ENCODE data around the gene STRA6.

Gene STRA6

DNA sequence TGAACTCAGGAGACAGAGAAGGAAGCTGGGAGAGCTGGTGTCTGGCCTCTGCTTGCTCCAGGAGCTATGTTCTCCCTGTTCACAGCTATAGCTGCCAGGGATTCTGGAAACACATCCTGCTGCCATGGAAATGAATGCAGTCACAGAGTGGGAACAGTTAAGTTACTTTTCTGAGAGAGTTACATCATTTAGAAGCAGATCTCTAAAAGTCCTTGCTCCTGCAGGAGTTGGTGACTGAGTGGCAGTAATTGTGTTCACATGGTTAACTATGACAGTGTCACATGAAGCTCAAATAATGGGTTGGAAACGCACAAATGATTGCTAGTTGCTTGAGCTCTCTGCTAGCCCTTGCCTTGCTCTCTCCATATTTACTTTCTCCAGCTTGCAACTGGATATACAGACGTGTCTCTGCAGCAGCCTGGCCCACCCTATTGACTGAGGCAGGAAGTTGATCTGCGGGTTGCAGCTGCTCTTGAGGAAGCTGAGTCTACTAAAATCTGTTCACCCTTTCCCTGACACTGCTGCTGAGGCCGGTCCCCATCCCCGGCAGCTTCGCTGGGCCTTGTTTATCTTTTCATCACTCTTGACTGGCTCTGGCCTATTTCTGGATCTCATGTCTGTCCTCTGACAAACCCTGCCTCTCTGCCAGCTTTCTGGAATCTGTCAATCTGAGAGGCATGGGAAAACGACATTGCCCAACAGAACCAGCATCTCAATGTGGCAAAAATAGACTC is 45.7 kb downstream of the STRA6 start:
- H3K27ac ChIP-seq (ENCODE audit: low read depth, low read length) = no peak overlapping the region

DNA sequence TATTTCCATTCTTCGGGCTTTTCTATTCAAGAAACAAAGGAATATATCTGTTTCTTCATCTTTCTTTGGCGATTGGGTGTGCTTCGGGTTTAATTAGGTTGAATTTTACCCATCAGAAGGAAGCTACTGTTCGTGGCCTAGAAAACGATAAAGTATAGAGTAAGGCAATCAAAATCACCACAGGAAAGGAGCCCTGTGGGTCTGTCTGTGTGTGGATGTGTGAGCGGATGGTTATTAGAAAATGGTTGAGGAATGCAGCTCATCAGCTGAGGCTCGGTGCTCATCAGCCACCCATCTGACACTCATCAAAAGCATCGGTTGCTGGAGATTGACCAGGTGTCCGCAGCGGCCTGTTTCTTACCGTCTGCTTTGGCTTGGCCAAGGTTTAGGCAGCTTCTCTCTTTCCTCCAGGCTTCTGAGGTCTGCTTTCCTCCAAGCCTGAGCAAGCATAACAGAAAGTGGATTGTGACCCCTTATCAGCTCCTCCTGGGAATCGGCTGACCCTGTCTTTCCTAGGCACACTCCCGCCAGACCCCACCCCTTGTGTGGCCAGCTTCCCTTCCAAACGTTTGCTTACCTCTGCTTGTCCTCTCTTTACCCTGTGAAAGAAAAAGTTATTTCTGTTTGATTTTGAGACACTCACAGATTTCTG is 46.7 kb downstream of the STRA6 start:
- H3K4me1 ChIP-seq (ENCODE audit: control insufficient read depth, insufficient read depth, low read length) = peaks cover 5% of the 10 kb centered on the region; the same call in 1 of the 2 replicates
- H3K4me3 ChIP-seq (ENCODE audit: low read depth, low read length) = no peak overlapping the region
- H3K27ac ChIP-seq (ENCODE audit: low read depth, low read length) = no peak overlapping the region
- H3K27me3 ChIP-seq (ENCODE audit: control insufficient read depth, insufficient read depth, low read length) = no peaks in the 10 kb centered on the region
- no peaks in the 10 kb centered on the region for H3K36me3 ChIP-seq (ENCODE audit: control insufficient read depth, insufficient read depth, low read length)
- no peaks in the 10 kb centered on the region for H3K9me3 ChIP-seq (ENCODE audit: control insufficient read depth, insufficient read depth, low read depth, low read length)
- H3K9ac ChIP-seq (ENCODE audit: low read length) = no peak overlapping the region

More for the DNA sequence above, 45.7 kb downstream of the STRA6 start:
- Histone ChIP-seq H3K4me1 (ENCODE audit: control insufficient read depth, insufficient read depth, low read length) (peaks cover 5% of the 10 kb centered on the region; the same call in 1 of the 2 replicates), H3K27me3 (ENCODE audit: control insufficient read depth, insufficient read depth, low read length) (no peaks in the 10 kb centered on the region), H3K9ac (ENCODE audit: low read length) (no peak overlapping the region), H3K4me3 (ENCODE audit: low read depth, low read length) (no peak overlapping the region), H3K36me3 (ENCODE audit: control insufficient read depth, insufficient read depth, low read length) (no peaks in the 10 kb centered on the region), H3K9me3 (ENCODE audit: control insufficient read depth, insufficient read depth, low read depth, low read length) (no peaks in the 10 kb centered on the region)

DNA sequence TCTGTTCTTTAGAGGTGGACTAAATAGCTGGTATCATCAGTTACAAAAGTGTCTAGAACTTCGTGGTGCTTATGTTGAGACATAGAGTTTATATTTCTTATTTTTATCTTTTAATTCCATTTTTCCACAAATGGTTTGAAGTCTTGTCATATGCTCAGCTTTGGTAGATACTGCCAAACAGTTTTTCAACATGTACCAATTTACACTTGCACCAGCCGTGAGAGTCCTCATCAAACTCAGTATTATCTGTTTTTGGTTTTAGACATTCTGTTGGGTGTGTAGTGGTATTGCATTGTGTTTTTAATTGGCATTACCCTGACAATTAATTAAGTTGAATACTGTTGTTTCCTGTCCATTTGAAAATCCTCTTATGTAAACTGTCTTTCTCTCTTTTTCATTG is 55.5 kb downstream of the STRA6 start:
- Histone ChIP-seq H3K9me3 (ENCODE audit: control insufficient read depth, insufficient read depth, low read depth, low read length) (0 out of 2 replicates have a peak, but pooled peaks cover 3% of the 10 kb centered on the region), H3K9ac (ENCODE audit: low read length) (no peak overlapping the region), H3K27ac (ENCODE audit: low read depth, low read length) (no peak overlapping the region), H3K27me3 (ENCODE audit: control insufficient read depth, insufficient read depth, low read length) (no peaks in the 10 kb centered on the region), H3K36me3 (ENCODE audit: control insufficient read depth, insufficient read depth, low read length) (no peaks in the 10 kb centered on the region), H3K4me3 (ENCODE audit: low read depth, low read length) (no peak overlapping the region), H3K4me1 (ENCODE audit: control insufficient read depth, insufficient read depth, low read length) (peaks cover 4% of the 10 kb centered on the region; the same call in 1 of the 2 replicates)

DNA sequence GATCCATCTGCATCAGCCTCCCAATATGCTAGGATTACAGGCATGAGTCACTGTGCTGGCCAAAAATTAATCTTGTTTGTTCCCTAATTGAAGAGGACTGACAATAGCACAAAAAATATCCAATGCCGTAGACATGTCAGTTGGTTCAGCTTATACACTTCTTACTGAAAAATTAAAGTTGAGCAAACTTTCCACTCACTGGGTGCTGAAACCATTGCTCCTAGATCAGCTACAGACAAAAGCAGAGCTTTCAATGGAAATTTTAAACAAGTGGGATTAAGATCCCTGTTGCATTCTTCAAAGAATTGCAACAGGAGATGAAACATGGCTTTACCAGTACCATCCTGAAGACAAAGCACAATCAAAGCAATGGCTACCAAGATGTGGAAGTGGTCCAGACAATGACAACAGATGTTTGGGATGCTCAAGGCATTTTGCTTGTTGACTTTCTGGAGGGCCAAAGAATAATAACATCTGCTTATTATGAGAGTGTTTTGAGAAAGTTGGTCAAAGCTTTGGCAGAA is 56.2 kb downstream of the STRA6 start:
- Histone ChIP-seq H3K9me3 (ENCODE audit: control insufficient read depth, insufficient read depth, low read depth, low read length) (0 out of 2 replicates have a peak, but pooled peaks cover 3% of the 10 kb centered on the region), H3K9ac (ENCODE audit: low read length) (no peak overlapping the region), H3K27me3 (ENCODE audit: control insufficient read depth, insufficient read depth, low read length) (no peaks in the 10 kb centered on the region), H3K4me1 (ENCODE audit: control insufficient read depth, insufficient read depth, low read length) (peaks cover 4% of the 10 kb centered on the region; the same call in 1 of the 2 replicates), H3K4me3 (ENCODE audit: low read depth, low read length) (no peak overlapping the region), H3K27ac (ENCODE audit: low read depth, low read length) (no peak overlapping the region), H3K36me3 (ENCODE audit: control insufficient read depth, insufficient read depth, low read length) (no peaks in the 10 kb centered on the region)

DNA sequence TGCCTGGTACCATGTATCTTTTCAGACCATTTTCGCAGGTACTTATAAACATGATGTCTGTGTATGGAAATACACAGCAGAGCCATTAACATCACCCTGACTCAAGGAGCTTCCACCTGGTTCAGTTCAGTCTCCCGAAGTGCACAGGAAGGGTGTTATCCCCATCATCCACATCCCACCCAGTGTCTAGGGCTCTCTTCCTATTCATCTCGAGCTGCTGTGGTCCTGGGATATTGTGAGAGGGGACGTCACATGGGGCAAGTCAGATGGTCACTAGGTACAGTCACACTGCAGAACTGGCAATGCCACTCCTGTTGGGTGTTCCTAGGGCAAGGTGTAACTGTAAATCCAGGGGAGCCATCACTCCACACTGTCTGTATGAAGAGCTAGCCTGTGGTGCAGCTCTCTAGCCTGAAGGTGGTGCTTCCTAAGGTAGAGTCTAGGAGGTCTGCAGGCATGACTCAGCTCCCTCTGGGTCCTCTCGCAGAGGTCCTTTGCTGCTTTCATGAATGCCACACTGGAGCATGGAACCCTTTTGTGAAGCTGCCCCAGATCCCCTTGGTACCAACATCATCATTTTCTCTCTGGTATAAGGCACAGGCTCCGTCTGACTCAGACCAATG is 58.3 kb downstream of the STRA6 start:
- 0 out of 2 replicates have a peak, but pooled peaks cover 3% of the 10 kb centered on the region for H3K9me3 ChIP-seq (ENCODE audit: control insufficient read depth, insufficient read depth, low read depth, low read length)
- no peak overlapping the region for H3K9ac ChIP-seq (ENCODE audit: low read length)
- no peaks in the 10 kb centered on the region; the same call in 1 of the 2 replicates for H3K27me3 ChIP-seq (ENCODE audit: control insufficient read depth, insufficient read depth, low read length)
- peaks cover 17% of the 10 kb centered on the region for H3K4me1 ChIP-seq (ENCODE audit: control insufficient read depth, insufficient read depth, low read length)
- no peak overlapping the region for H3K27ac ChIP-seq (ENCODE audit: low read depth, low read length)
- H3K36me3 ChIP-seq (ENCODE audit: control insufficient read depth, insufficient read depth, low read length) = no peaks in the 10 kb centered on the region
- no peak overlapping the region for H3K4me3 ChIP-seq (ENCODE audit: low read depth, low read length)

DNA sequence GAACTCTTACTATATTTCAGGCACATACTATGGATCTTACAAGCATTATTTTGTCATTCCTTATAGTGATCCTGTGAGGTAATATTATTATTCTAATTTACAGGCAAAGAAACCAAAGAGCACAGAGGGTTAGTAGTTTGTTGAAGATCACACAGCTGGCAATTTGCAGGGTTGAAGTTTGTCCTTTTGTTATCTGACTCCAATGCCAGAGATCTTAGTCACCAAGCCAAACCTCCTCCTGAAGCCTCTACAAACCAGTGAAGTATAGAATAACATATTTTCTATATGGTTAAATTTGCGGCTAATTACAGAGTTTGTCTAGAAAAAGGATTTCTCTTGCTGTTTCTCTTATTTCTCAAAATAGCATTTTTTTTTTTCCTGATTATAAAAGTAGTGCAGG is 61.0 kb downstream of the STRA6 start:
- Histone ChIP-seq H3K4me1 (ENCODE audit: control insufficient read depth, insufficient read depth, low read length) (peaks cover 31% of the 10 kb centered on the region), H3K36me3 (ENCODE audit: control insufficient read depth, insufficient read depth, low read length) (no peaks in the 10 kb centered on the region), H3K4me3 (ENCODE audit: low read depth, low read length) (no peak overlapping the region), H3K27ac (ENCODE audit: low read depth, low read length) (no peak overlapping the region), H3K27me3 (ENCODE audit: control insufficient read depth, insufficient read depth, low read length) (peaks cover 25% of the 10 kb centered on the region), H3K9me3 (ENCODE audit: control insufficient read depth, insufficient read depth, low read depth, low read length) (0 out of 2 replicates have a peak, but pooled peaks cover 3% of the 10 kb centered on the region), H3K9ac (ENCODE audit: low read length) (no peak overlapping the region)

DNA sequence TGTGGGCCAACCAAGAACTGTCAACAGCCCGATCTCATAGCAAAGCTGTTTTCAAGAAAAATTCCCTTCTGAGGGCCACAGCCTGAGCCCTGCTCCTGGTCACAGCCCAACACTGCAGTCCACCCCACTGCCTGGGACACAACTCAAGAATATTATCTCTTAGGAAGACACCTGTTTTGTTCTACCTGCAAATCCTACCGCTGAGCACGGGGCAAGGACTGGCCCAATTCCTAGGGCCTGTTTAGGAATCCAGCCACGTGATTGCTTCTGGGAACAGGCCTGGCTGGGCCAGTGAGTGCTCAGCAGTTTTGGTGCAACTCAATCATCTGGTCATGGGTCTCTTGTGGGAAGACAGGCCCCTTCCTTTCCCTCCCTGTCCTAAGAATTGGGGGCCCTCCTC is 63.9 kb downstream of the STRA6 start:
- H3K27me3 ChIP-seq (ENCODE audit: control insufficient read depth, insufficient read depth, low read length) = peaks cover 52% of the 10 kb centered on the region
- no peak overlapping the region for H3K27ac ChIP-seq (ENCODE audit: low read depth, low read length)
- no peaks in the 10 kb centered on the region for H3K9me3 ChIP-seq (ENCODE audit: control insufficient read depth, insufficient read depth, low read depth, low read length)
- H3K36me3 ChIP-seq (ENCODE audit: control insufficient read depth, insufficient read depth, low read length) = no peaks in the 10 kb centered on the region
- H3K9ac ChIP-seq (ENCODE audit: low read length) = no peak overlapping the region
- peaks cover 36% of the 10 kb centered on the region for H3K4me1 ChIP-seq (ENCODE audit: control insufficient read depth, insufficient read depth, low read length)
- no peak overlapping the region for H3K4me3 ChIP-seq (ENCODE audit: low read depth, low read length)

DNA sequence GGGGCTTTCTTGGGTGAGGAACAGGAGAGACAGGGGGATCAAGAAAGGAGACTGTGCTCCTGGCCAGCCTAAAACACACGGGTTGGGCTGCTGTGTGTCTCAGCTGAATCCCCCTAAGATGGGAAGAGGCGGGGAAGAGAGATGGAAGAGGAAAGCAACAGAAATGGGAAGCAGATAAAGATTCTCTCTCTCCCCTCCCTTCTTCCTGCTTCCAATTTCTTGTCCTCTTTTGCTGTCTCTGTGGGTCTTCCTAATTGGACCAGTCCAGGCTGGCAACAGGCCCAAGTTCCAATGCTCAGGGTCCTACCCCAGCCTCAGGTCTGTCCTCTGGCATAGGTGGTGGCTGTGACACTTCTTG is 65.1 kb downstream of the STRA6 start:
- H3K9me3 ChIP-seq (ENCODE audit: control insufficient read depth, insufficient read depth, low read depth, low read length) = peaks cover 6% of the 10 kb centered on the region; the same call in 1 of the 2 replicates
- H3K36me3 ChIP-seq (ENCODE audit: control insufficient read depth, insufficient read depth, low read length) = no peaks in the 10 kb centered on the region
- H3K4me3 ChIP-seq (ENCODE audit: low read depth, low read length) = peak overlapping the region; percentile 56; the same call in 1 of the 2 replicates
- H3K27ac ChIP-seq (ENCODE audit: low read depth, low read length) = no peak overlapping the region
- peaks cover 63% of the 10 kb centered on the region for H3K27me3 ChIP-seq (ENCODE audit: control insufficient read depth, insufficient read depth, low read length)
- H3K9ac ChIP-seq (ENCODE audit: low read length) = no peak overlapping the region
- H3K4me1 ChIP-seq (ENCODE audit: control insufficient read depth, insufficient read depth, low read length) = peaks cover 44% of the 10 kb centered on the region

DNA sequence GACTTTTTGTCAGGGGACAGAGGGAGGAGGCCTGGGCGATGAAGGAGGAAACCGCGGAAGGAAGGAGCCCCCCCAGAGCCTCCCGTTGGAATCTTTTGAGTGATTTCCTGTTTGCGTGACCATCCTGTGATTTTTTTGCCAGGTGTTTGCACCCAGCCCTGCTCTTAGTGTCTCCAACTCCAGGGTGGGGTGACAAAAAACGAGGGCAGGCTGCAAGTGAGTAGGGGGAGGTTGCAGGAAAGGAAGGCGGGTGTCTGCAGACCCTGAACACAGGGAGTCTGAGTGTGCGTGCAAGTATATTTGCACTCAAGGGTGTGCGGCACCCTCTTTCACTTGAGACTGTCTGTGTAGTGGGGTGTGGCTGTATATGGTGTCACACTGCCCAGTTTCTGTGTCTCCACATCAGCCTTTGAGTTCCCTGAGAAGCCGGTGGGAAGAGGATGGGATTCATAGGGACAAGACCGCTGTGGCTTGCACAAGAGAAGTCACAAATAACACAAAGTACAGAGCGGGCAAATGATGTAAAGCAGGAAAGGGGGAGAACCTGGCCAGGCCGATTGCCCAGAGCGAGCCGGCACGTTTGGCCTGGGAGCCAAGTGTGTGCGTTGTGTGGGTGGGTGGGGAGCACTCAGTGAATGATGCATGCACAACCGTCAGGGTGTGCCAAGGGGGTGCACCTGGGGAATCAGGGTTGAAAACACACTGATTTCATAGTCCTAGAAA is 65.6 kb downstream of the STRA6 start:
- Histone ChIP-seq H3K36me3 (ENCODE audit: control insufficient read depth, insufficient read depth, low read length) (no peaks in the 10 kb centered on the region), H3K27me3 (ENCODE audit: control insufficient read depth, insufficient read depth, low read length) (peaks cover 68% of the 10 kb centered on the region), H3K27ac (ENCODE audit: low read depth, low read length) (no peak overlapping the region), H3K4me1 (ENCODE audit: control insufficient read depth, insufficient read depth, low read length) (peaks cover 48% of the 10 kb centered on the region), H3K4me3 (ENCODE audit: low read depth, low read length) (peak overlapping the region; percentile 56), H3K9ac (ENCODE audit: low read length) (peak overlapping the region; percentile 64), H3K9me3 (ENCODE audit: control insufficient read depth, insufficient read depth, low read depth, low read length) (peaks cover 6% of the 10 kb centered on the region; the same call in 1 of the 2 replicates)

DNA sequence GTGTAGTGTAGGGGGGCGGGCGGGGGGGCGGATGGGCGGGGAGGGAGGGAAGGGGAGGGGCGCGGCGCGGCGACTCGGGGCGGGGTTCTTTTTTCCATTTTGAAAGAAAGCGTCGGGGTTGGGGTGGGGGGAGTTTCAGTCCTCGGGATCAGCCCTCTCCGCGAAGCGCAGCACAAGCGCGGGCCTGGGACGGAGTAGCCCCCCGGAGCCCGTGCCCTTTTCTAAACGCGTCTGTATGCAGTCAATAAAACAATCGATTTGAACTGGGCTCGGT is 66.1 kb downstream of the STRA6 start:
- no peak overlapping the region for H3K27ac ChIP-seq (ENCODE audit: low read depth, low read length)
- H3K36me3 ChIP-seq (ENCODE audit: control insufficient read depth, insufficient read depth, low read length) = no peaks in the 10 kb centered on the region
- H3K27me3 ChIP-seq (ENCODE audit: control insufficient read depth, insufficient read depth, low read length) = peaks cover 73% of the 10 kb centered on the region
- H3K9me3 ChIP-seq (ENCODE audit: control insufficient read depth, insufficient read depth, low read depth, low read length) = peaks cover 6% of the 10 kb centered on the region; the same call in 1 of the 2 replicates
- H3K9ac ChIP-seq (ENCODE audit: low read length) = peak overlapping the region; percentile 64
- H3K4me1 ChIP-seq (ENCODE audit: control insufficient read depth, insufficient read depth, low read length) = peaks cover 48% of the 10 kb centered on the region
- H3K4me3 ChIP-seq (ENCODE audit: low read depth, low read length) = peak overlapping the region; percentile 63

All from HUES6 (cell line).